CD4-positive, alpha-beta T cell treated with Interleukin-2 at 100 ng/mL for 4 hours (primary cell): ENCODE results near the gene ACSL5.

Experiments used
- DNase-seq: peaks from one replicate; pipeline ENCODE4 v3.0.0-alpha.2; 2020; ENCODE audit warnings: low spot score

Gene ACSL5

GRCh38 chr10:112373912-112374338 lies at the start of gene ACSL5:
Gene ACSL5 (plus strand): TSS chr10:112374116. CDS start chr10:112394947, 20,831 bp downstream.
- no peak for DNase-seq

- no peak for DNase-seq
Measured at GRCh38 chr10:112327678-112328077, 46.2 kb upstream of the ACSL5 start.

GRCh38 chr10:112330162-112330561 lies 43.8 kb upstream of the ACSL5 start:
- no peak for DNase-seq

GRCh38 chr10:112330607-112331160 lies 43.2 kb upstream of the ACSL5 start:
- DNase-seq, result no peak

- DNase-seq, result no peak
Measured at GRCh38 chr10:112332022-112332421, 41.9 kb upstream of the ACSL5 start.

GRCh38 chr10:112332509-112333228 lies 41.2 kb upstream of the ACSL5 start:
- DNase-seq, result no peak

- no peak for DNase-seq
Measured at GRCh38 chr10:112333452-112333851, 40.5 kb upstream of the ACSL5 start.

GRCh38 chr10:112335111-112335867 lies 38.6 kb upstream of the ACSL5 start:
- no peak for DNase-seq

GRCh38 chr10:112335868-112336265 lies 38.0 kb upstream of the ACSL5 start:
- no peak for DNase-seq

- no peak for DNase-seq
Measured at GRCh38 chr10:112336556-112337201, 37.2 kb upstream of the ACSL5 start.

- DNase-seq, result no peak
Measured at GRCh38 chr10:112338957-112339356, 35.0 kb upstream of the ACSL5 start.

- DNase-seq, result no peak
Measured at GRCh38 chr10:112340601-112341000, 33.3 kb upstream of the ACSL5 start.

GRCh38 chr10:112343056-112343806 lies 30.7 kb upstream of the ACSL5 start:
- DNase-seq, result no peak

GRCh38 chr10:112344261-112344660 lies 29.7 kb upstream of the ACSL5 start:
- no peak for DNase-seq

GRCh38 chr10:112345202-112345601 lies 28.7 kb upstream of the ACSL5 start:
- no peak for DNase-seq

GRCh38 chr10:112345743-112346142 lies 28.2 kb upstream of the ACSL5 start:
- no peak for DNase-seq

GRCh38 chr10:112346774-112347173 lies 27.1 kb upstream of the ACSL5 start:
- no peak for DNase-seq

GRCh38 chr10:112347709-112348671 lies 25.9 kb upstream of the ACSL5 start:
- no peak for DNase-seq

- DNase-seq, result no peak
Measured at GRCh38 chr10:112348759-112349158, 25.2 kb upstream of the ACSL5 start.

- DNase-seq, result no peak
Measured at GRCh38 chr10:112349521-112350085, 24.3 kb upstream of the ACSL5 start.
